GM12865 (cell line): ENCODE data around the gene ARPC5.

Source experiments
- DNase-seq: peaks from one replicate; pipeline ENCODE4 v3.0.0; 2010; ENCODE audit warnings: low read depth
- H3K4me3 ChIP-seq: 2 replicates; pipeline ENCODE4 v1.5.1; 2011; ENCODE audit warnings: mild to moderate bottlenecking, low read depth, low read length, control low read depth
- TF ChIP-seq, protein P1 (sequence below): IDR thresholded peaks from 2 replicates; pipeline ENCODE4 v1.5.1; 2011; ENCODE audit warnings: low read length, control low read depth, low read depth, inconsistent platforms; ENCODE audit not compliant: insufficient read depth; ENCODE audit errors: missing control alignments

Gene ARPC5

GRCh38 chr1:183578856-183579255 lies 56.7 kb downstream of the ARPC5 start:
- TF ChIP-seq, protein P1, sequence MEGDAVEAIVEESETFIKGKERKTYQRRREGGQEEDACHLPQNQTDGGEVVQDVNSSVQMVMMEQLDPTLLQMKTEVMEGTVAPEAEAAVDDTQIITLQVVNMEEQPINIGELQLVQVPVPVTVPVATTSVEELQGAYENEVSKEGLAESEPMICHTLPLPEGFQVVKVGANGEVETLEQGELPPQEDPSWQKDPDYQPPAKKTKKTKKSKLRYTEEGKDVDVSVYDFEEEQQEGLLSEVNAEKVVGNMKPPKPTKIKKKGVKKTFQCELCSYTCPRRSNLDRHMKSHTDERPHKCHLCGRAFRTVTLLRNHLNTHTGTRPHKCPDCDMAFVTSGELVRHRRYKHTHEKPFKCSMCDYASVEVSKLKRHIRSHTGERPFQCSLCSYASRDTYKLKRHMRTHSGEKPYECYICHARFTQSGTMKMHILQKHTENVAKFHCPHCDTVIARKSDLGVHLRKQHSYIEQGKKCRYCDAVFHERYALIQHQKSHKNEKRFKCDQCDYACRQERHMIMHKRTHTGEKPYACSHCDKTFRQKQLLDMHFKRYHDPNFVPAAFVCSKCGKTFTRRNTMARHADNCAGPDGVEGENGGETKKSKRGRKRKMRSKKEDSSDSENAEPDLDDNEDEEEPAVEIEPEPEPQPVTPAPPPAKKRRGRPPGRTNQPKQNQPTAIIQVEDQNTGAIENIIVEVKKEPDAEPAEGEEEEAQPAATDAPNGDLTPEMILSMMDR, result no peak
- no peak overlapping the region for H3K4me3 ChIP-seq
- DNase-seq, result no peak

GRCh38 chr1:183577897-183578465 lies 57.6 kb downstream of the ARPC5 start:
- TF ChIP-seq, protein P1, result no peak
- no peak overlapping the region for H3K4me3 ChIP-seq
- no peak for DNase-seq

GRCh38 chr1:183576537-183576936 lies 59.0 kb downstream of the ARPC5 start:
- TF ChIP-seq, protein P1, result no peak
- no peak overlapping the region for H3K4me3 ChIP-seq
- DNase-seq, result no peak

- DNase-seq, result no peak
- TF ChIP-seq, protein P1, result no peak
- no peak overlapping the region for H3K4me3 ChIP-seq
Measured at GRCh38 chr1:183575606-183576005, 60.0 kb downstream of the ARPC5 start.

DNA sequence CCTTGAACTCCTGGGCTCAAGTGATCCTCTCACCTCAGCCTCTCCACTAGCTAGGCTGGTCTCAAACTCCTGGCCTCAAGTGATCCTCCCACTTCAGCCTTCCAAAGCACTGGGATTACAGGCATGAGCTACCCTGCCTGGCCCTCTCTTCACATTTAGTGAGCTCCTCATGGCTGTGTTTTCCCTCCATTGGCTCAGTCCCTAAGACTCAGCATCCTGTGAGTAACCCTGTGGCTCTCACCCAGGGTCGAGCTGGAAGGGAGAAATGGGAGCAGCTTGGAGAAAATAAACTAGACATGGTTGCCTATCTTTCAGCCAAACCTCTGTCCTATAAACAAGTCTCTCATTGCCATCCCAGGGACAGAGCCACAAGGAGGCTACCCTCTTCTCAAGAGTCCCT lies 62.9 kb downstream of the ARPC5 start:
- DNase-seq, result no peak
- H3K4me3 ChIP-seq, result no peak overlapping the region
- TF ChIP-seq, protein P1, result no peak

DNA sequence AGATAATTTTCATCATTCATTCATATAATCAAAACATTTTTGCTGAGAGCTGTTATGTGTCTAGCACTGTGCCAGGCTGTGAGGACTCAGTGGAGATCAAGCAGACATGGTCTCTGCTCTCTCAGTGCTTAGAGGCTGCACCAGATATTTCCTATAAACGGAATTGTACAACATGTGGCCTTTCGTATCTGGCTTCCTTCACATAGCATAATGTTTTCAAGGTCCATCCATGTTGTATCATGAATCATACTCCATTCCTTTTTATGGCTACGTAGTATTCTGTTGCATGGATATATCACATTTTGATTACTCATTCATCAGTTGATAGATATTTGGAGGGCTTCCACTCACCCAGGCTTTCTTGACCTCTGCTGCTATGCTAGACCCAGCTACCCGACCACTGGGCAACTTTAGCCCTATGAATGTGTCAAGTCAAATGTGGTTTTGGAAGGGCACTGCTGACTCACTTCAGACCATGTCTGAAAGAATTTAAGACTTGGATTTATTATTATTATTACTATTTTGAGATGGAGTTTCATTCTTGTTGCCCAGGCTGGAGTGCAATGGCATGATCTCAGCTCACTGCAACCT lies 63.8 kb downstream of the ARPC5 start:
- DNase-seq, result no peak
- TF ChIP-seq, protein P1, result no peak
- no peak overlapping the region for H3K4me3 ChIP-seq
